NCI-H446 (cell line): ENCODE measurements around the gene FBXW10.
"Not testable (repeated sequence)": the region's sequence is repeated elsewhere in the genome, so short reads cannot be mapped to it uniquely, and the experiment has no call there.

Experiments used
- DNase-seq, 2 experiments: peaks; one replicate each; lab custom pipeline; 2025; lab: John Stamatoyannopoulos, UW

Gene FBXW10

GRCh38 chr17:18753829-18754409 is 10.1 kb downstream of the FBXW10 start:
- not testable (repeated sequence) for DNase-seq

- DNase-seq: not testable (repeated sequence)
Observed at GRCh38 chr17:18755969-18756368, 12.1 kb downstream of the FBXW10 start.

GRCh38 chr17:18757368-18758044 is 13.7 kb downstream of the FBXW10 start:
- DNase-seq: not testable (repeated sequence)

GRCh38 chr17:18758344-18758743 is 14.5 kb downstream of the FBXW10 start:
- DNase-seq: not testable (repeated sequence)

GRCh38 chr17:18760221-18760620 is 16.4 kb downstream of the FBXW10 start:
- not testable (repeated sequence) for DNase-seq

GRCh38 chr17:18770572-18770971 is 26.7 kb downstream of the FBXW10 start:
- not testable (repeated sequence) for DNase-seq

GRCh38 chr17:18771066-18771465 is 27.2 kb downstream of the FBXW10 start:
- DNase-seq: not testable (repeated sequence)

- no peak for DNase-seq
Observed at GRCh38 chr17:18772471-18772870, 28.6 kb downstream of the FBXW10 start.

GRCh38 chr17:18780991-18781718 is 37.3 kb downstream of the FBXW10 start, which contains the start of gene TVP23B:
TVP23B (plus strand) TSS chr17:18781183; CDS start chr17:18781294, 111 bp downstream.
- peak; percentile 83 to 96 for DNase-seq

- DNase-seq: not testable (repeated sequence)
Observed at GRCh38 chr17:18781805-18782204, 38.0 kb downstream of the FBXW10 start.

- not testable (repeated sequence) for DNase-seq
Observed at GRCh38 chr17:18785933-18786332, 42.1 kb downstream of the FBXW10 start.

- DNase-seq: not testable (repeated sequence)
Observed at GRCh38 chr17:18786890-18787289, 43.0 kb downstream of the FBXW10 start.

GRCh38 chr17:18791402-18791801 is 47.5 kb downstream of the FBXW10 start:
- not testable (repeated sequence) for DNase-seq

GRCh38 chr17:18794841-18795240 is 51.0 kb downstream of the FBXW10 start:
- not testable (repeated sequence) for DNase-seq

GRCh38 chr17:18796887-18797286 is 53.0 kb downstream of the FBXW10 start:
- DNase-seq: not testable (repeated sequence)

- DNase-seq: not testable (repeated sequence)
Observed at GRCh38 chr17:18803458-18804245, 59.8 kb downstream of the FBXW10 start.

GRCh38 chr17:18815924-18816323 is 72.1 kb downstream of the FBXW10 start:
- DNase-seq: not testable (repeated sequence)

- peak; percentile 30 to 62 for DNase-seq
Observed at GRCh38 chr17:18816489-18817371, 72.9 kb downstream of the FBXW10 start.

- DNase-seq: not testable (repeated sequence)
Observed at GRCh38 chr17:18821430-18821829, 77.6 kb downstream of the FBXW10 start.

GRCh38 chr17:18827613-18828012 is 83.8 kb downstream of the FBXW10 start:
- not testable (repeated sequence) for DNase-seq
